Measurements from ENCODE around the gene PEPD.

The PEPD gene

GRCh38 chr19:33355535-33355934 lies 166.1 kb downstream of the PEPD start:
- TF ChIP-seq CTCF (conservative IDR thresholded peaks at IDR 0.05) = no peak
- H3K27ac ChIP-seq = no peak overlapping the region

- H3K27ac ChIP-seq = no peak overlapping the region
- no peak for TF ChIP-seq CTCF (conservative IDR thresholded peaks at IDR 0.05)
These were observed 170.9 kb downstream of the PEPD start for GRCh38 chr19:33350538-33351309.

- no peak for TF ChIP-seq CTCF (conservative IDR thresholded peaks at IDR 0.05)
- H3K27ac ChIP-seq = no peak overlapping the region
These were observed 172.0 kb downstream of the PEPD start for GRCh38 chr19:33349319-33350289.

- H3K27ac ChIP-seq = no peak overlapping the region
These were observed 173.1 kb downstream of the PEPD start for GRCh38 chr19:33348301-33349010.

GRCh38 chr19:33347300-33347699 lies 174.3 kb downstream of the PEPD start:
- TF ChIP-seq CTCF (conservative IDR thresholded peaks at IDR 0.05) = no peak
- no peak overlapping the region for H3K27ac ChIP-seq

More at GRCh38 chr19:33348301-33349010, 173.1 kb downstream of the PEPD start:
- TF ChIP-seq CTCF (conservative IDR thresholded peaks at IDR 0.05) = no peak

- no peak overlapping the region for H3K27ac ChIP-seq
- TF ChIP-seq CTCF (conservative IDR thresholded peaks at IDR 0.05) = no peak
These were observed 174.9 kb downstream of the PEPD start for GRCh38 chr19:33346665-33347064.

- H3K27ac ChIP-seq = no peak overlapping the region
- TF ChIP-seq CTCF (conservative IDR thresholded peaks at IDR 0.05) = no peak
These were observed 176.4 kb downstream of the PEPD start for GRCh38 chr19:33345163-33345562.
